K562 (cell line): ENCODE measurements around the gene CREG2. TPM values are rescaled to one million over a fixed set of nuclear protein-coding genes. Genes with fewer than 3 reads are reported as not detected.

Experiments used
- ATAC-seq: fragments of 200-7000 bp; cut with Tn5 transposase; 3 replicates; pipeline ENCODE4 v1.9.1; 2020; ENCODE audit warnings: moderate library complexity
- BruUV-seq: library from RNA; stranded (reverse); fragments of 400-500 nt; replicated peaks from 2 replicates; lab custom pipeline; 2021; lab: Mats Ljungman, UMichigan
- CTCF ChIA-PET: fragments of 300-600 bp; formaldehyde crosslinking; extraction: SDS; loops from one replicate; lab custom pipeline; 2021; ENCODE audit warnings: low intra/inter-chr PET ratio; lab: Yijun Ruan, JAX
- POLR2A ChIA-PET: fragments of 300-600, 350-650 bp; sonication (Branson Sonifier 250); formaldehyde crosslinking; extraction: SDS; loops from one replicate; lab custom pipeline; 2021; ENCODE audit warnings: antibody characterized with exemption, inconsistent platforms; lab: Yijun Ruan, JAX
- DNase-seq, 4 experiments: peaks; one replicate each; pipeline versions ENCODE4 v3.0.0 to v3.0.0-alpha.2; 2011 to 2018; ENCODE audit warnings: low spot score in 3 of 4, mixed read lengths in 3 of 4; ENCODE audit errors: extremely low read depth in 1 of 4
- FAIRE-seq: peaks from 2 replicates; lab custom pipeline; 2011; peaks lifted over from hg19 to GRCh38; lab: Jason Lieb, UNC
- H2AFZ ChIP-seq: 2 replicates; pipeline ENCODE4 v1.6.0; 2011; ENCODE audit warnings: low read depth, low read length, control low read depth, inconsistent platforms
- H3K27ac ChIP-seq: fragments of 200-600 bp; 3 replicates; pipeline ENCODE4 v1.8.0; 2011; ENCODE audit warnings: low read depth, mild to moderate bottlenecking, control low read depth, inconsistent platforms, low read length, moderate library complexity, mixed read lengths; ENCODE audit errors: extremely low read depth
- H3K27me3 ChIP-seq, 2 experiments: fragments of 300-600 bp in 1 of 2; 2 replicates in 1 of 2; 3 replicates in 1 of 2; pipeline versions ENCODE4 v1.6.0 to v1.8.0; 2011; ENCODE audit warnings: inconsistent platforms in 2 of 2, low read length in 2 of 2, mild to moderate bottlenecking in 1 of 2, mixed read lengths in 1 of 2, moderate library complexity in 1 of 2; ENCODE audit not compliant: control insufficient read depth in 2 of 2, insufficient read depth in 2 of 2
- H3K36me3 ChIP-seq: fragments of 300-600 bp; 3 replicates; pipeline ENCODE4 v1.8.0; 2011; ENCODE audit warnings: mild to moderate bottlenecking, low read length, inconsistent platforms; ENCODE audit not compliant: control insufficient read depth, insufficient read depth
- H3K4me1 ChIP-seq, 2 experiments: fragments of 200-600 bp in 1 of 2; replicated peaks in 1 of 2; 2 replicates in 1 of 2; 3 replicates in 1 of 2; pipeline versions ENCODE4 v1.5.1 to v1.8.0; 2011; ENCODE audit warnings: inconsistent platforms in 2 of 2, low read length in 2 of 2, mild to moderate bottlenecking in 1 of 2, mixed read lengths in 1 of 2, moderate library complexity in 1 of 2; ENCODE audit not compliant: control insufficient read depth in 2 of 2, insufficient read depth in 2 of 2
- H3K4me2 ChIP-seq: 2 replicates; pipeline ENCODE4 v1.6.1; 2011; ENCODE audit warnings: low read length, control low read depth, inconsistent platforms, mixed read lengths; ENCODE audit not compliant: insufficient read depth
- H3K4me3 ChIP-seq: fragments of 200-600 bp; sonication (generic), shearing (Covaris generic); 2 replicates; pipeline ENCODE4 v1.5.1; 2016; ENCODE audit warnings: control low read depth, inconsistent platforms
- H3K79me2 ChIP-seq: fragments of 200-600 bp; 3 replicates; pipeline ENCODE4 v1.8.0; 2011; ENCODE audit warnings: low read length, inconsistent platforms; ENCODE audit not compliant: control insufficient read depth, insufficient read depth
- H3K9ac ChIP-seq, 2 experiments: 2 replicates each; pipeline versions ENCODE4 v1.6.0 to v1.6.1; 2011; ENCODE audit warnings: low read depth in 2 of 2, low read length in 2 of 2, control low read depth in 1 of 2, inconsistent platforms in 1 of 2, mild to moderate bottlenecking in 1 of 2, mixed read lengths in 1 of 2; ENCODE audit not compliant: insufficient read depth in 1 of 2
- H3K9me1 ChIP-seq: one replicate; pipeline ENCODE4 v1.6.0; 2011; ENCODE audit warnings: inconsistent platforms, mild to moderate bottlenecking, low read length, moderate library complexity; ENCODE audit not compliant: control insufficient read depth, insufficient read depth
- H3K9me3 ChIP-seq: replicated peaks from 2 replicates; pipeline ENCODE4 v1.5.1; 2011; ENCODE audit warnings: low read depth, low read length, inconsistent platforms; ENCODE audit not compliant: control insufficient read depth, insufficient read depth
- H4K20me1 ChIP-seq: replicated peaks from 2 replicates; pipeline ENCODE4 v1.6.1; 2011; ENCODE audit warnings: low read length, inconsistent platforms, mixed read lengths; ENCODE audit not compliant: control insufficient read depth, insufficient read depth
- CBFA2T3 ChIP-seq: fragments of 450-650 bp; IDR thresholded peaks from 2 replicates; pipeline ENCODE4 v1.6.1; 2017
- CBX2 ChIP-seq: fragments of 200-600 bp; sonication (generic); IDR thresholded peaks from one replicate; pipeline ENCODE4 v1.6.1; 2012; ENCODE audit warnings: mild to moderate bottlenecking, low read length, inconsistent platforms; ENCODE audit not compliant: insufficient read depth, poor library complexity, severe bottlenecking
- CREM ChIP-seq: IDR thresholded peaks from 2 replicates; pipeline ENCODE4 v1.6.1; 2014; ENCODE audit warnings: antibody characterized with exemption, low read depth
- EP300 ChIP-seq: IDR thresholded peaks from 2 replicates; pipeline ENCODE4 v1.6.1; 2012; ENCODE audit warnings: low read length, improper control_type of control experiment
- ETV5 ChIP-seq: sonication (generic); formaldehyde crosslinking; IDR thresholded peaks from 2 replicates; pipeline ENCODE4 v1.4.0; 2020; ENCODE audit warnings: low read depth, mild to moderate bottlenecking, missing genetic modification reagents
- FOXJ3 ChIP-seq: sonication (generic); formaldehyde crosslinking; IDR thresholded peaks from 2 replicates; pipeline ENCODE4 v1.4.0; 2020; ENCODE audit warnings: mild to moderate bottlenecking, missing genetic modification reagents
- PCBP2 ChIP-seq: fragments of 200-400 bp; formaldehyde crosslinking; IDR thresholded peaks from 2 replicates; pipeline ENCODE4 v1.6.1; 2018; ENCODE audit warnings: low read length, low read depth, mild to moderate bottlenecking, moderate library complexity; ENCODE audit not compliant: poor library complexity, severe bottlenecking
- SP1 ChIP-seq: sonication (generic); formaldehyde crosslinking; IDR thresholded peaks from 2 replicates; pipeline ENCODE4 v1.8.1; 2022; ENCODE audit warnings: mild to moderate bottlenecking, missing genetic modification reagents
- ZNF134 ChIP-seq: fragments of 250-450 bp; sonication (Bioruptor Pico); conservative IDR thresholded peaks from 2 replicates; pipeline ENCODE4 v1.4.0; 2020
- ZNF165 ChIP-seq: fragments of 250-450 bp; sonication (Bioruptor Pico); IDR thresholded peaks from 2 replicates; pipeline ENCODE4 v1.4.0; 2020; ENCODE audit warnings: borderline replicate concordance
- ZNF232 ChIP-seq: sonication (generic); formaldehyde crosslinking; IDR thresholded peaks from 2 replicates; pipeline ENCODE4 v1.8.0; 2022; ENCODE audit warnings: mild to moderate bottlenecking, missing genetic modification reagents
- ZNF583 ChIP-seq: fragments of 250-450 bp; sonication (Bioruptor Pico); IDR thresholded peaks from 2 replicates; pipeline ENCODE4 v1.4.0; 2020
- ZNF76 ChIP-seq: fragments of 250-450 bp; sonication (Bioruptor Pico); IDR thresholded peaks from 2 replicates; pipeline ENCODE4 v1.4.0; 2020; ENCODE audit warnings: mild to moderate bottlenecking, moderate library complexity, borderline replicate concordance
- WGBS: fragments of 100-300 bp; shearing (Covaris generic); methylation state at CpG from one replicate; pipeline ENCODE4 v1.1.6; 2016; ENCODE audit warnings: low coverage, mixed read lengths; ENCODE audit not compliant: insufficient coverage; ENCODE audit errors: missing lambda C conversion rate; 5-methylcytosine and 5-hydroxymethylcytosine counted together
- in situ Hi-C: fragments of 300-500 bp; cut with MboI; formaldehyde crosslinking; loops from 4 replicates; pipeline ENCODE4 v1.15.0; 2018; ENCODE audit warnings: inconsistent platforms, mixed read lengths
- intact Hi-C: fragments of 100-400 bp; cut with micrococcal nuclease; formaldehyde crosslinking; loops from 2 replicates; pipeline ENCODE4 v1.14.2; 2022
- polyA plus RNA-seq, 8 experiments: library from polyadenylated mRNA; depleted of rRNA in 4 of 8; stranded (reverse) in 5 of 8; unstranded in 3 of 8; fragments of >200 nt; fragmentation: Nextera tagmentation in 2 of 8; fragmentation: Illumina TruSeq in 1 of 8; extraction: Ambion mirVana in 2 of 8; extraction: Trizol in 1 of 8; gene quantifications; 2 replicates each; pipeline versions ENCODE4 v1.2.1 to v1.2.3, GENCODE V29; 2011 to 2014; ENCODE audit warnings: inconsistent platforms in 1 of 8, missing spikeins in 1 of 8
- total RNA-seq, 7 experiments: library from RNA; depleted of rRNA in 6 of 7; stranded (reverse); fragments of >200 nt in 6 of 7; fragmentation: Illumina TruSeq in 2 of 7; extraction: Trizol in 2 of 7; gene quantifications; 2 replicates each; pipeline versions ENCODE4 v1.2.1 to v1.2.3, GENCODE V29; 2011 to 2021; ENCODE audit warnings: low replicate concordance in 1 of 7
- TF ChIP-seq, protein P1 (sequence below): sonication (generic); formaldehyde crosslinking; IDR thresholded peaks from 2 replicates; pipeline ENCODE4 v1.8.1; 2023; ENCODE audit warnings: mild to moderate bottlenecking, missing genetic modification reagents

Gene CREG2
- total and polyA plus RNA-seq, 9 of the 15 experiments (the other 6 are each of a cell fraction or from before 2014, with no cell fraction given), result not detected

DNA sequence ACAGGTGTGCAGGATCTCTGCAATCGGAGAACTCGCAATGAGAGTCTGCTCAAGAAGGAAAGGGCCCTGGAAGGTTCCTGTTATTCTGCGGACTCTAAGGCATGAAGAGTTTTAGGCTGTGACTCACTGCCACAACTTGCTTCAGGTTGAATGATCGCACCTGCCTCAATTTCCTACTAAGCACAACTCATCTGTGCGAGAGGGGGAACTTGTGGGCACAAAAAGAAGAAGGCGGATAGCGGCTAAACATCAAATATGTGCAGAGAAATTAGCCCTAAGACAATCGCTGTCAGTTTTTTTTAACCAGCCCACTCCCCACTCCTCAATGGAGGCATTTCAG is 14.0 kb upstream of the CREG2 start:
- peaks cover 34 to 62% of the 10 kb centered on the region in 2 experiments for H3K27me3 ChIP-seq
- H3K4me2 ChIP-seq, result no peak overlapping the region
- no peaks in the 10 kb centered on the region for H3K79me2 ChIP-seq
- no peak overlapping the region for H3K9ac ChIP-seq
- H4K20me1 ChIP-seq, result peaks cover 7% of the 10 kb centered on the region; the same call in 1 of the 2 replicates
- in situ Hi-C loops, result no loop called here
- H3K9me1 ChIP-seq, result no peaks in the 10 kb centered on the region
- ATAC-seq (no peak), FAIRE-seq (no peak), DNase-seq (no peak)
- BruUV-seq, result no TSS peak
- no peak overlapping the region for H3K27ac ChIP-seq
- TF ChIP-seq ZNF165 (CRISPR knock-in tag) (no peak), ETV5 (CRISPR knock-in tag) (no peak), CBX2 (no peak), FOXJ3 (CRISPR knock-in tag) (no peak)
- H3K4me1 ChIP-seq, result no peaks in the 10 kb centered on the region
- intact Hi-C loops, result loop anchor here (10.0 kb wide), 1 partner anchor 366 kb away; no protein-coding TSS in a partner anchor
- POLR2A ChIA-PET, result no interaction called here
- no peaks in the 10 kb centered on the region for H3K9me3 ChIP-seq
- CTCF ChIA-PET, result no interaction called here
- 5% methylated on average over 7 of the region's 8 CpGs for WGBS
- no peak overlapping the region for H3K4me3 ChIP-seq
- H3K36me3 ChIP-seq, result no peaks in the 10 kb centered on the region
- no peak overlapping the region for H2AFZ ChIP-seq

GRCh38 chr2:101400506-101401325 is 13.4 kb upstream of the CREG2 start:
- in situ Hi-C loops, result no loop called here
- intact Hi-C loops, result loop anchor here (10.0 kb wide), 1 partner anchor 366 kb away; no protein-coding TSS in a partner anchor
- no peaks in the 10 kb centered on the region for H3K79me2 ChIP-seq
- ChIA-PET CTCF (no interaction called here), POLR2A (no interaction called here)
- H3K4me3 ChIP-seq, result no peak overlapping the region
- H3K36me3 ChIP-seq, result no peaks in the 10 kb centered on the region
- BruUV-seq, result no TSS peak
- no peaks in the 10 kb centered on the region for H3K9me3 ChIP-seq
- DNase-seq (no peak), FAIRE-seq (no peak), ATAC-seq (peak; percentile 27; the same call in 1 of the 3 replicates)
- 0% methylated on average over 18 of the region's 18 CpGs for WGBS
- peaks cover 7% of the 10 kb centered on the region; the same call in 1 of the 2 replicates for H4K20me1 ChIP-seq
- H3K9ac ChIP-seq, result no peak overlapping the region
- peaks cover 34 to 62% of the 10 kb centered on the region in 2 experiments for H3K27me3 ChIP-seq
- H3K4me1 ChIP-seq, result no peaks in the 10 kb centered on the region
- H3K27ac ChIP-seq, result no peak overlapping the region
- H3K9me1 ChIP-seq, result no peaks in the 10 kb centered on the region
- no peak overlapping the region for H2AFZ ChIP-seq
- H3K4me2 ChIP-seq, result no peak overlapping the region
- TF ChIP-seq SP1 (CRISPR knock-in tag) (no peak), EP300 (no peak), PCBP2 (no peak), ZNF232 (no peak), CBFA2T3 (no peak), ZNF134 (CRISPR knock-in tag) (no peak), ZNF76 (no peak), CREM (no peak), ZNF583 (CRISPR knock-in tag) (no peak)
- TF ChIP-seq, protein P1, sequence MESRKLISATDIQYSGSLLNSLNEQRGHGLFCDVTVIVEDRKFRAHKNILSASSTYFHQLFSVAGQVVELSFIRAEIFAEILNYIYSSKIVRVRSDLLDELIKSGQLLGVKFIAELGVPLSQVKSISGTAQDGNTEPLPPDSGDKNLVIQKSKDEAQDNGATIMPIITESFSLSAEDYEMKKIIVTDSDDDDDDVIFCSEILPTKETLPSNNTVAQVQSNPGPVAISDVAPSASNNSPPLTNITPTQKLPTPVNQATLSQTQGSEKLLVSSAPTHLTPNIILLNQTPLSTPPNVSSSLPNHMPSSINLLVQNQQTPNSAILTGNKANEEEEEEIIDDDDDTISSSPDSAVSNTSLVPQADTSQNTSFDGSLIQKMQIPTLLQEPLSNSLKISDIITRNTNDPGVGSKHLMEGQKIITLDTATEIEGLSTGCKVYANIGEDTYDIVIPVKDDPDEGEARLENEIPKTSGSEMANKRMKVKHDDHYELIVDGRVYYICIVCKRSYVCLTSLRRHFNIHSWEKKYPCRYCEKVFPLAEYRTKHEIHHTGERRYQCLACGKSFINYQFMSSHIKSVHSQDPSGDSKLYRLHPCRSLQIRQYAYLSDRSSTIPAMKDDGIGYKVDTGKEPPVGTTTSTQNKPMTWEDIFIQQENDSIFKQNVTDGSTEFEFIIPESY (CRISPR knock-in tag), result no peak
